Calu3 (cell line): ENCODE results near the gene ARHGEF28. TPM values are rescaled to one million over a fixed set of nuclear protein-coding genes. Genes with fewer than 3 reads are reported as not detected.
A peak's percentile ranks its signal among the peaks of the same experiment; 100 is the strongest.

ENCODE experiments used
- BruUV-seq: library from RNA; stranded (reverse); fragments of 400-500 nt; replicated peaks from 2 replicates; lab custom pipeline; 2021; lab: Mats Ljungman, UMichigan
- CTCF ChIA-PET: fragments of 300-600 bp; sonication (Branson Sonifier 250); formaldehyde crosslinking; loops from one replicate; lab custom pipeline; 2022; ENCODE audit warnings: antibody characterized with exemption; lab: Charles Lee
- DNase-seq: peaks from one replicate; pipeline ENCODE4 v3.0.0; 2022
- H3K27ac Mint-ChIP-seq: one replicate; pipeline ENCODE4 v1.8.0; 2022; ENCODE audit warnings: mixed read lengths; ENCODE audit not compliant: unreplicated experiment
- H3K27me3 Mint-ChIP-seq: one replicate; pipeline ENCODE4 v1.8.0; 2022; ENCODE audit warnings: mixed read lengths; ENCODE audit not compliant: unreplicated experiment
- H3K36me3 Mint-ChIP-seq: one replicate; pipeline ENCODE4 v1.8.0; 2022; ENCODE audit warnings: mild to moderate bottlenecking, moderate library complexity, mixed read lengths; ENCODE audit not compliant: insufficient read depth, unreplicated experiment
- H3K4me1 Mint-ChIP-seq: one replicate; pipeline ENCODE4 v1.8.0; 2022; ENCODE audit warnings: mild to moderate bottlenecking, low read depth, mixed read lengths; ENCODE audit not compliant: unreplicated experiment
- H3K4me3 Mint-ChIP-seq: one replicate; pipeline ENCODE4 v1.8.0; 2022; ENCODE audit warnings: mild to moderate bottlenecking, low read depth, moderate library complexity, mixed read lengths; ENCODE audit not compliant: unreplicated experiment
- H3K9me3 Mint-ChIP-seq: one replicate; pipeline ENCODE4 v1.8.0; 2022; ENCODE audit warnings: low read depth, mixed read lengths; ENCODE audit not compliant: unreplicated experiment
- CTCF ChIP-seq: fragments of 200-600 bp; IDR thresholded peaks from one replicate; pipeline ENCODE4 v1.8.0; 2022; ENCODE audit warnings: antibody characterized with exemption; ENCODE audit not compliant: unreplicated experiment
- intact Hi-C: fragments of 100-400 bp; cut with micrococcal nuclease; formaldehyde crosslinking; loops from one replicate; pipeline ENCODE4 v1.10.0; 2022; ENCODE audit not compliant: unreplicated experiment
- total RNA-seq: library from RNA; stranded (reverse); gene quantifications from 2 replicates; pipeline ENCODE4 v1.2.3, GENCODE V29; 2022

ARHGEF28 gene
- total RNA-seq, 1 experiment from 2014 or later, result 92.0 TPM

- H3K36me3 Mint-ChIP-seq, result peaks cover 5% of the 10 kb centered on the region
- CTCF ChIA-PET, result interaction anchor here (0.8 to 1.6 kb wide), 6 partner anchors 18 to 78 kb away, joined by 3 to 7 read pairs (median 4); partner anchors contain the start of gene ARHGEF28
- H3K27me3 Mint-ChIP-seq, result no peaks in the 10 kb centered on the region
- H3K9me3 Mint-ChIP-seq, result no peaks in the 10 kb centered on the region
- DNase-seq, result no peak
- intact Hi-C loops, result loop anchor here (5.0 kb wide), 1 partner anchor 32 kb away; no protein-coding TSS in a partner anchor
- no TSS peak for BruUV-seq
- no peak overlapping the region for H3K4me3 Mint-ChIP-seq
- peak overlapping the region; percentile 61 for H3K27ac Mint-ChIP-seq
- no peak for TF ChIP-seq CTCF
- H3K4me1 Mint-ChIP-seq, result peaks cover 70% of the 10 kb centered on the region
Observed at GRCh38 chr5:73674669-73675004, 48.6 kb downstream of the ARHGEF28 start.

DNA sequence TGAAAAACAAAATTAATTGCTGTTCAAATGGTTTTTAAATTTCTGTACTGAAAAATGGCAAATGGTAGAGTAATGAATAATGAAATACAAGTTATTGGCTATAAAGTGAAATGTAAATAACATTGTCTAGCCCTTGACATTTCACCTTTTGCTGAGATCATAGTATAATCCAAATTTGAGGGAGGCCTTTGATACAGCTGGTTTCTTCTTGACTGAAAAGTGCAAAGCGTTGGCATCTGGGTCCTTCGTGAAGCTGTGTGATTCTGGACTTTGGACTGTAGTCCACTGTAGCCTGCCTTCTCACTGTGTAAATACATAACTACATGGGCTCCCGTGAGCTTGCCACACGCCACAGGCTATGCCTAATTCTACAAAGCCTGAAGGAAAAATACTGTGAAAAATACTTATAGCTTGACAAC is 52.3 kb downstream of the ARHGEF28 start:
- no peak for TF ChIP-seq CTCF
- DNase-seq, result peak; percentile 62
- H3K4me3 Mint-ChIP-seq, result no peak overlapping the region
- H3K36me3 Mint-ChIP-seq, result peaks cover 5% of the 10 kb centered on the region
- H3K4me1 Mint-ChIP-seq, result peaks cover 40% of the 10 kb centered on the region
- peak overlapping the region; percentile 70 for H3K27ac Mint-ChIP-seq
- H3K27me3 Mint-ChIP-seq, result no peaks in the 10 kb centered on the region
- H3K9me3 Mint-ChIP-seq, result no peaks in the 10 kb centered on the region
- BruUV-seq, result no TSS peak
- intact Hi-C loops, result loop anchor here (5.0 kb wide), 1 partner anchor 36 kb away; no protein-coding TSS in a partner anchor
- CTCF ChIA-PET, result interaction anchor here (0.8 to 1.5 kb wide), 4 partner anchors 14 to 115 kb away, joined by 4 to 6 read pairs (median 4); no protein-coding TSS in a partner anchor

- Mint-ChIP-seq H3K36me3 (peaks cover 5% of the 10 kb centered on the region), H3K4me3 (no peak overlapping the region), H3K4me1 (peaks cover 36% of the 10 kb centered on the region), H3K27ac (peak overlapping the region; percentile 70), H3K9me3 (no peaks in the 10 kb centered on the region), H3K27me3 (no peaks in the 10 kb centered on the region)
- DNase-seq, result no peak
- TF ChIP-seq CTCF, result no peak
- BruUV-seq, result no TSS peak
- intact Hi-C loops, result loop anchor here (5.0 kb wide), 1 partner anchor 37 kb away; no protein-coding TSS in a partner anchor
- CTCF ChIA-PET, result interaction anchor here (0.8 to 1.5 kb wide), 5 partner anchors 13 to 114 kb away, joined by 4 to 9 read pairs (median 5); no protein-coding TSS in a partner anchor
Observed at GRCh38 chr5:73678807-73679206, 52.8 kb downstream of the ARHGEF28 start.

DNA sequence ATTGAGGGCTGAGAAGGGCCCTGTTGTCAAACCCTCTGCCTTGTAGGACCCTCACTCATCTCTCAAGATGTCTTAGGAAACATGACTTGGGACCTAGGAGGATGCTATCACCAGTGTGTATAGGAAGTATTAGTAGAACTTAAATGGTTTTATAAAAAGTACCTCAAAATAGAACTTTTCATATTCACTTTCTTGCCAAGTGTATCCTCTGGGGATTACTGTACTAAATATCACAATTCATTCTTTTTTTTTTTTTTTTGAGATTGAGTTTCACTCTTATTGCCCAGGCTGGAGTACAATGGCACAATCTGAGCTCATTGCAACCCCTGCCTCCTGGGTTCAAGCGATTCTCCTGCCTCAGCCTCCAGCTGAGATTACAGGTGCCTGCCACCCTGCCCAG is 56.2 kb downstream of the ARHGEF28 start:
- BruUV-seq, result no TSS peak
- peaks cover 13% of the 10 kb centered on the region for H3K4me1 Mint-ChIP-seq

More for the DNA sequence above, 56.2 kb downstream of the ARHGEF28 start:
- Mint-ChIP-seq H3K27me3 (no peaks in the 10 kb centered on the region), H3K36me3 (peaks cover 12% of the 10 kb centered on the region), H3K4me3 (no peak overlapping the region), H3K27ac (no peak overlapping the region), H3K9me3 (no peaks in the 10 kb centered on the region)
- TF ChIP-seq CTCF, result no peak
- no peak for DNase-seq
- intact Hi-C loops, result no loop called here
- CTCF ChIA-PET, result no interaction called here
